MV-4-11 (cell line): ENCODE measurements around the gene EYS.
A peak's percentile ranks its signal among the peaks of the same experiment; 100 is the strongest.

Experiments
- DNase-seq: peaks from one replicate; lab custom pipeline; 2025; lab: John Stamatoyannopoulos, UW

EYS gene

DNA sequence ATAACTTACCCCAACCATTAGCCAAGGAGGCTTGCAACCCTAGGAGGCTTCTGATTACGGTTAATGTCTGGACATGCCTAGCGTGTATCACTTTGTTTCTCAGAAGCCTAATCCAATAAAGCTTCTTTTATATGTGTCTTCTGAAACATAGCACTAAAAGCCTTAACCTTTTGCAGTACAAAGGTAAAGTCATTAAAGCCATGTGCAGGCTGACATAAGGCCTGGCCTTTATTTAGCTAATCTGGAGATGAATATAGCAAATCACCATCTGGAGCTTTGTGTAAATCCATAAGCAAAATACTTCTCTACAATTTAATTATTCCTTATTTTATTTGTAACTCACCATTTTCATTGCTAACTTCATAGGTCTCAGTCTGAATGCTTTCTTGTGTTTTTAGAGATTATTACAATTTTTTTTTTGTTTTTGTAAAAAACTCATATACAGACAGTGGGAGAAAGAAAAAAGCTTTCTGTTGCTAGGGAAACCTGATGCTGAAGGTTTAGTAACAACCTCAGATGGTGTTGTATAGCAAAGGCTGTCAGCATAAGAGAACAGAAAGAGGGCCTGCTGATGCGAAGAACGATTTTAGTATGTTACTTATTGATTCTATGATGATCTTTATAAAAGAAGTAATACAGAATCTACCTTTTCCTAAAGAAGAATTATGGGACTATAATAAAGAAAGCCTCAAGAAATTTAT lies at the start of gene EYS:
Gene EYS, minus strand, starts transcription at position 101 of the 701 bp plus-strand sequence. CDS start 211,816 bp downstream, outside the sequence.
- DNase-seq: no peak

DNA sequence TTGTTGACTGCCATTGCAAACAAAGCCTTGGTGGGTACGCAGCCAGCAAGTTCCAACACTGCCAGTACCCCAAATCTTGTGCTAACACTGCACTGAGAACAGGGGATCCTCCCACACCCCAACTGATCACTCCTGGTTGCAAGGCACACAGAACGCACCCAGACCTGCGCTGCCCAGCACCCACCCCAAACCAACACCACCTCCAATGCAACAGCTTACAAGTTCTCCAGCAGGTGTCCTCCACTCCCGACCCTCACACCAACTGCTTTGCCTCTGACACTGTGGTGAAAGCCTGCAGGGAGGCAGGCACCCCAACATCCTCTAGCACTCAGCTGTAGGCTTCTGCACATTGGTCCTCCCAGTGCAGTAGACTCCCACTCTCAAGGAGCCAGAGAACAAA lies 39.3 kb upstream of the EYS start:
- no peak for DNase-seq

DNA sequence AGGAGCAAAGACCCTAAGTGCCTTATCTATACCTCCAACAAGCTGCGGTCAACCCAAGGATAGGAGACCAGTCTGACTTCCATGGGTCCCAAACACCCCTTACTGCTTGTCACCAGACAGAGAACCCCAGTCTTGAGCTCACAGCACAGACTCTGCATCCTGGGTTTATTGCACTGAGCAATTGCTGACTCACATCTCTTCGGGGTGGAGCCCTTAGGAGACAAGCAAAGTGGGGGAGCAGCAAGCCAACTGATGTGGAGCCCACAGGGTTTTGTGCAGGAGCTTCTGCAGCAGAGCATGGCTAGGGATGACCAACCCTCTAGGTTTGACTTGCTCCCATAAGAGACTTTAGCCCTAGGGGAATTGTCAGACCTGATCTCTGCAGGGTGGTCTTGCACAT lies 38.6 kb upstream of the EYS start:
- no peak for DNase-seq

DNA sequence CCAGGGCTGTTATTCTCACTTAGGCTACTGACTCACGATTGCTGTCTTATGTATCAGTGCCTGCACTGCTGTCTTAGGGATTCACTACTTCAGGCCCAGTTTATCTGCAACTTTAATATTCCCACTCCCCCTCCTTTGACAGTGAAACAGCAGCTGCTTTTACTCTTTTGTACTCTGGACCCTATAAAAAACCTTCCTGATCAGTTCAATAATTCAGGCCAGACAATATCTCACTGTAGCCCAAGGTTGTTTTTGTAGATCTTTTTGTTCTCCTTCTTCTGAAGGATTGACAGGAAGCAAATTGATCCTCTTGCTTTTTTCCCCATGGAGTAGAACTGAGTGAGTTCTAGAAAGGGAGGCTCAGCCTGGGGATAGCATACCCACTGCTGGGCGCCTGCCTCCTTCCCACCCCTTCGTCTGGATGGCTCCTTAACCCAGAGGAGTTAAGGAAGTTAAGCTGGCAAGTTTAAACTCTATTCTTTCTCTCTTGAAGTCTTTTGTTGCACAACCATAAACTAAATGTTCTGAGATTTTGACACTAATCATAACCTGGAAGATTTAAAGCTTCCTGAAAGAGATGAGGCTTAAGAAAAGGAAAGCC lies 22.0 kb upstream of the EYS start:
- no peak for DNase-seq

DNA sequence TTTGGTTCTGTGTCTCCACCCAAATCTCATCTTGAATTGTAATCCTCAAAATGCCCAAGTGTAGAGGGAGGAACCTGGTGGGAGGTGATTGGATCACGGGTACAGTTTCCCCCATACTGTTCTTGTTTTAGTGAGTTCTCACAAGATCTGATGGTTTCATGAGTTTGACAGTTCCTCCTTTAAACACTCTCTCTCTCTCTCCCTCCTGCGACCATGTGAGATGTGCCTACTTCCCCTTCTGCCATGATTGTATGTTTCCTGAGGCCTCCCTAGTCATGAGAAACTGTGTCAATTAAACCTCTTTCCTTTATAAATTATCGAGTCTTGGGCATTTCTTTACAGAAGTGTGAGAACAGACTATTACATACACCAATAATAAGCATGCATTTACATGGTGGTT lies 12.1 kb upstream of the EYS start:
- peak; percentile 70 for DNase-seq

DNA sequence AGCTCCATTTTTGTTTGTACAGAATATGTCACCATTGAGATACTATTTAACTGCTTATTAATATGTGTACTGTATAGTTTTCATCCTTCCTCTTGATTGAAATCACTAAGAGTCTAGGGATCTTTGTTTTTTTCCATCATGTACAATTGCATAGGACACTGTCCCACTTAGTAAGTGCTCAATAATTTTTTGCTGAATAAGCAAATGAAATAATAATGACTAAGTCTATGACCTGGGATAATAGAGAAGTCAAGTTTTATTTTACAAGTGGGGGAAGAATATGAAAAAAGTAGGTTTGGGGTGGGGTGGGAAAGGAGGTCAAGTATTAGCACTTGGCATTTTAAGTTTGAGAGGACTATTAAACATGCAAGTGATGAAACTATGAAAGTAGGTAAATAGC lies 4.5 kb upstream of the EYS start:
- no peak for DNase-seq

DNA sequence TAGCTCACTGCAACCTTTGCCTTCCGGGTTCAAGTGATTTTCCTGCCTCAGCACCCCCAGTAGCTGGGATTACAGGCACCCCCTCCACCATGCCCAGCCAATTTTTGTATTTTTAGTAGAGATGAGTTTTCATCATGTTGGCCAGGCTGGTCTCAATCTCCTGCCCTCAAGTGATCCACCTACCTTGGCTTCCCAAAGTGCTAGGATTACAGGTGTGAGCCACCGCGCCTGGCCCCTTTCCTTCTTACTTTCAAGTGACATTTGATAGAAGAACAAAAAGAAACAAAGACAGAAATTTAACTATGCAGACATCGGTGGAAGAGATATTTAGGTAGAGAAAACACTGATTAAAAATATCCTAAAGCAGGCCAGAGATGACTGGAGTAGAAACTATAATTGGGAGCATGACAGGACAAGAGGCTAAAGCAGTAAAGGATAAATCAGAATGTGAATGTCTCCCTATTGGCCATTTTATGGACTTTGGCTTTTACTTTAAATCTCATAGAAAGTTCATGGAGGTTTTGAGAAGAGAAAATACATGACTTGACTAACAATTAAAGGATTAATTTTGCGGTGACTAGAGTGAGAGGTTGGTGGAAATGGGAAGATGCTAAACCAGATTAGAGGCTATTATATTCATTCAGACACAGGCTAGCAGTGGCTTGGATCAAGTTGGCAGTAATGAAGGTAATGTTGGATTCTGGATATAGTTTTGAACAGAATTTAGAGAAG lies 2.2 kb upstream of the EYS start:
- no peak for DNase-seq

DNA sequence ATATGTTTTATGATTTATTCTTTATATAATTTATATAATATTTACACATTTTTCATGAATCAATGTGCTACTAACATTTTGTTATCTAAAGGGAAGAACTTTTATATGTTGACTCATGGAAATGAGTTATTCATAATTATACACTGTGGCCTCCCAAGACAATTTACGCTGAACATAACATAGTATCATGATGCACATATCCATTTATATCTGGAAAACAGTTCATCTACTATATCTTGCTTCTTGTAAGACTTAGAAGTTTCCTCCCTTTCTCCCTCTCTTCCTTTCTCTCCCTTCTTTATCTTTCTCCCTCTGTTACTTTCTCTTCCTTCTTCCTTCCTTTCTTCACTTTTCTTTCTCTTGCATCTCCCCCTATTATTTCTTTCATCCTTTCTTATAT lies 1.1 kb upstream of the EYS start:
- no peak for DNase-seq

DNA sequence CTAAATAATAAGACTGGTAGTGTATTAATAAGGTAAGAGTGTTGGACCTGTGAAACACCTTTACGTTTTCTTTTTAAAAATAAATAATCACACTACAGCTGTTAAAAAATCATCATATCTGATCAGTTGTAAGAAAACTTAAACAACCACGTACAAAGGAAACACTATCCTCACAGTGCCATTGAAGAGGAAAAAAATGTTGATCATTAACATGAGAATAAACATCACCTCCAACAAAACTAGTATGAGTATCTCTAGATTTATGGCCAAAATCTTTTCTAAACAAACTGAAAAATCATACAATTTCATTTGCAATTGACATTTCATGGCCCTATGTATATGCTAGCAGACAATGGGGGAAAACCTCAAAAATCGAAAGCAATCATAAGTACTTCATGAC lies 590 bp downstream of the EYS start:
- DNase-seq: no peak

DNA sequence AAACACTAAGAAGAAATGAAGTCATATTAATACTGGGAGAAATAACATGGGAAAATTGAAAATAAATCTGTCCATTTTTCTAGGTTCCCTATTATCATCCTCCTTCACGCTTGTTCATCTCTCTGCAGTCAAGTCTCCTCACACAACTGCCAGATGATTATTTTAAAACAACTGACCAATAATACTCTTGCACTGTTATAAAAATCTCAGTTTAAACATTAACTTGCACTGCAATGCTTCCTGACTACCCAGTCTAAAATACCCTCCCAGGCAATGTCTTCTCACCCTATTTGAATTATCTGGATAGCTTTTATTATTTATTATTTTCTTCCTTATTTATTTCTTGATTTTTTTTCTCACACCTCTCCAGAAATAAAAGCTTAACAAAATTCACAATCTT lies 5.7 kb downstream of the EYS start:
- no peak for DNase-seq

DNA sequence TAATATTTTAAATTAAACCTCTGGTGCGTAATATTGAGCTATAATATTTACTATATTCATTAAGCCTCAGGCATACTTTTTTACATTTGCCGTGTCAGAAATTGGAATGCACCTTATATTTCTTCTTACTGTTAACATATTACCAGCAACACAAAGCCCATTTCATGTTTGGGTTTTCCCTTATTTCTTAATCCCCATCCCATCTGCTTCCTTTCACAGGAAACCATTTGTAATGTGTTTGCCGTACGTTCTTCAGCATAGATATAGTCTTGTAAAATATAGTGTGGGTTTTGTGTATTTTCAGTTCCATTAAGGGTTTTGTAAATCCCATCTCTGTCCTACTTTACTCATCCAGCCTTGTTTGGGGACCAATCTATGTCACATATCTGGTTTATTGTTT lies 6.5 kb downstream of the EYS start:
- DNase-seq: no peak

DNA sequence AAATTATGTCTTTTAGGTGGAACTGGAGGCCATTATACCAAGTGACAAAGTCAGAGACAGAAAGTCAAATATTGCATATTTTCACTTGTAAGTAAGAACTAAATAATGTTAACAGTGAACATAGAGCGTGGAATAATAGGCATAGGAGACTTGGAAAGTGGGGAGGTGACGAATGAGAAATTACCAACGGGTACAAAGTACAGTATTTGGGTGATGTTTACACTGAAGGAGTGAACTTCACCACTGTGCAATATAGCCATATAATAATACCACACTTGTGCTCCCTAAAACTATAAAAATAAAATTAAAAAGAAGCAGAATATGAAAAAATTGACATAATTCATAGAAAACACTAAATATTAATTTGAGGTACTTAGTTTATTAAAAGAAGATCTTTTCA lies 14.9 kb downstream of the EYS start:
- no peak for DNase-seq

DNA sequence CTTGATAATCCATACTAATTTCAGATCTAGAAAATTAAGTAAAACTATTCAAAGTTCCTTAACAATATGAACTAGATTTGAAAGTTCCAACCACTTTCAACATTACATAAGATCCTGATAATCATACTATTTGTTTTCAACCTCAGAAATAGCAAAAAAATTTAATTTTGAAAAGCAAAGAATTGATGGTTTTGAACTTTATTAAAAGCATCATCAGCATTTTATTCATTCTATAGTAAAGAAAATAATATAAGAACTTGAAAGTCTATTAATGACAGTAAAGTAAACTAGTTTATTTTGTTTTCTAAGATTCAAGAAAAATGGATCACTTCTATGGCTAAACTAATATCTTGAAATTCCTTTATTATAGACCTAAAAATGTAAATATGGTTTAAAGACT lies 26.8 kb downstream of the EYS start:
- DNase-seq: no peak

DNA sequence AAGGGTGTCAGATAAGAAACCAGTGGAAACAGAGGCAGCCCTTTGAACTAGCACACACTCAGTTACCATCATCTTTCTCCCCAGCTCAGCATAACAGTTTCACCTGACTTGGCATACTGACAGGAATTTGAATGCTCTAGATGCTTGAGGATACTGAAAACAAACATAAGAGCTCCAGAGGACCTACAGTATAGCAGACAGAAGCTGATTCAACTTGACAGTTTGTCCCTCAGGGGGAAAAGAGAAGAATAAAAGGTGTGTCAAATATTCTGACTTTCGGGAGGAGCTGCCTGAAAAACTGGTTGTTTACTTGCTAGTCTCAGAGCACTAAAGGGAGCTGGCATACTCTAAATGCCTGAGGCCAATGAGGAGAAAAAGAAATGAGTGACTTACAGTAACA lies 35.1 kb downstream of the EYS start:
- no peak for DNase-seq

DNA sequence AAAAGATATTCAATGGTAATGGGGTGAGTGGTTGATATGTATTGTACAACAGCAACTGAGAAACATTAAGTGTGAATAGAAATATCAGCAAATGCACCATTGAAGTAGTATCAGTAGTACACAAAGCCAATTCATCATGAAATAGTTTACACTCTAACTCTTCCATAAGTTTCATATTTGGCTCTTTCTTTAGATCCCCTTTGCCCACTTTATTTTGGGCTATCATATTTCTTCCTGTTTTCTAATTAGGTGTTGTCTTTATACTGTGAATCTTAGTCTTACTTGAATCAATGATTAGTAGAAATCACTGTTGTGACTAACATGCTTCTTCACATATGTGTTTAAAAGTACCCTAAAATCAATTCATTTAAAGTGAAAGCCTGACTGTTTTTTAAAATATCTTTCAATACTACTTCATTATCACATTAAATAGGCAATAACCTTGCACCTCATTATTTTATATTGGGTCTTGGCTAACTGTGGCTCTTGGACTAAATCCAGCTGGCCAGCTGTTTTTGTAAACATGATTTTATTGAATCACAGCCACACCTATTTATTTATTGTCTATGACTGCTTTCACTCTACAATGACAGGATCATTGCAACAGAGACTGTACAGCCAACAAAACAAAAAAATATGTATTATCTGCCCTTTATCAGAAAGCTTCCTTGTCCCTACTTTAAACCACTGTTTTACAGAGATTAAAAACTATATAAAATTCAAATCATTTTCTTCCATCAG lies 38.9 kb downstream of the EYS start:
- no peak for DNase-seq

DNA sequence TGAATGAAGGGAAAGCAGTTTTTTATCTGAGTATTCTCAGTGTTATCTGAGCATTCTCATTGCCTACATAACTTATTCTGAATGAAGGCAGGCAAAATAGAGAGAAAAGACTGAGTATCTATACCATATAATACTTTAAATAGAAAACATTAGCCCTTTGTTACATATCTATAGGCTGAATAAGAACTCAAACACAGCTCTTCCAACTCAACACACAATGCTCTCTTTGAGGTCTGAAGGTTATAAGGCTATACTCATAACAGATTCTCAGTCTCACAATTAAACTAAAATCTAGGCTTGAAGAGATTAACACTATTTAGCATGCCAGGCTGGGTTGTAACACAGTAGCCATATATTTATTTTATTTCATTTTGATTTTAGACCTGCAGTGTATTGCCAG lies 56.9 kb downstream of the EYS start:
- DNase-seq: no peak

DNA sequence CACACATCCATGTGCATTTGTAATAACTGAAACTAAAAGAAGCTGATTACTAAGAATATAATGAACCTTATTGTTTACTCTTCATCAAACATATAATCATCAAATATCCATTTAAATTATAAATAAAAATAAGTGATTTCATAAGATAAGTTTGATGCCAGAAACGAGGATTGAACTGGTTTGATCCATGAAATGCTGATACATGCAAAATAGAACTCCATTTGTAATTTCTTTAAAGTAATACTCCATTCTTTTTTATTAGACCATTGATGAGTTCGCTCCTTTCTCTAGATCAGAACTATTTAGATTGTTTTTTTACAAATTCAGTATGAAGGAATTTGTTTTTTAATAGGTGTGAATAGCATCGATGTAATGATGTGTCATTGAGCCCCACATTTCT lies 57.6 kb downstream of the EYS start:
- no peak for DNase-seq

DNA sequence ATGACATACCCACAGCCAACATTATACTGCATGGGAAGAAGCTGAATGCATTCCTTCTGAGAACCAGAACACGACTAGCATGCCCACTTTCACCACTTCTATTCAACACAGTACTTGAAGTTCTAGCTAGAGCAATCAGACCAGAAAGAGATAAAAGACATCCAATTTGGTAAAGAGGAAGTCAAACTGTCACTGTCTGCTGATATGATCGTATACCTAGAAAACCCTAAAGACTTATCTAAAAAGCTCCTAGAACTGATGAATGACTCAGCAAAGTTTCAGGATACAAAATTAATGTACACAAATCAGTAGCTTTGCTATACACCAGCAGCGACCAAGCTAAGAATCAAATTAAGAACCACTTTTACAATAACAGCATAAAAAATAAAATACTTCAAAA lies 60.5 kb downstream of the EYS start:
- DNase-seq: peak; percentile 63

DNA sequence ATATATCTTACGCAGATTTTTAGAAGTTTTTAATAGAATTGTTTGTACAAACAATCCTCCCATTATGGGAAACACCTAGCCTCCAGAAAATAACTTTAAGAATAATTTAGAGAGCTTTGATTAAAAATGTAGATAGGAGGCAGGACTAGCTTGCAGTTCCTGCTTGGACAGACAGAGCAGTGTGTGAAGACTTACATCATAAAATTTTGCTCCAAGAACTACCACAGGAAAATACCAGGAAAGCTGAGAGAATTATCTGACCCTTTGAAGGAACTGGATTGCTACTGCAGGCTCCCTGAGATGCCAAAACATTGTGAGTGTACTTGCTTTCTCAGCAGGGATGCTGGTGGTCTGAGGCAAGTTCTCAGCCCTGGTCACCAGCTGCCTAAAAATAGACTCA lies 64.2 kb downstream of the EYS start:
- DNase-seq: no peak

DNA sequence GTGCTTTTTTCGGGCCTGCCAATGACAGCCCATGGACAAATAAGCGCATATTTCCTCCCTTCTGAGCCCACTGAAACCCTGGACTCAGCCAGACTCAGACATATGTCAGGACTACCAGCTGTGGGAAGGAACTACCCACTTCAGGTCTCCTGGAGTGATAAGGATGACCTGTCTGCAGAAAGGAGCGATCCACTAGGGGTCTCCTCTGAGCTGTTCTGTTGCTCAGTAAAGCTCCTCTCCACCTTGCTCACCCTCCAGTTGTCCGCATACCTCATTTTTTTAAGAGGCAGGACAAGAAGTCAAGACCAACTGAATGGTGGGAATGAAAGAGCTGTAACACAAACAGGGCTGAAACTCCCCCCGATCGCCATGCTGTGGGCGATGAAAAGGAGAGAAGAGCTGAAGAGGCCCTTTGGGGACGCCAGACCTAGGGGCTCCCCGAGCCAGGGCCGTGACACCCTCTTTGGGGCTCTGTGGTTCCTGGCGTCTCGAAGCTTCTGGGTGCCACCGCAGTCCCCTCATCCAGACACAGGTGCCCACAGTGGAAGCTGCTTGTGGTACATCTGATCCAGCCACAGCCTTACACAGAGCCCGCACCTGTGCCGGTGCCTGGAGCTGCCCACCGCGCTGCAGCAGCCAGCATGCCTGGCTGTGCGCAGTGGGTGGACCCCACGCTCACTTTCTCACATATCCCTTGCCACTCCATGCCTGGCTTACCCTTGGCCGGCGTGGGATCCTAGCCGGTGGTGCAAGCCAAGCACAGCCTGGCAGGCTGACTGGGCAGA lies 68.8 kb downstream of the EYS start:
- DNase-seq: no peak

DNA sequence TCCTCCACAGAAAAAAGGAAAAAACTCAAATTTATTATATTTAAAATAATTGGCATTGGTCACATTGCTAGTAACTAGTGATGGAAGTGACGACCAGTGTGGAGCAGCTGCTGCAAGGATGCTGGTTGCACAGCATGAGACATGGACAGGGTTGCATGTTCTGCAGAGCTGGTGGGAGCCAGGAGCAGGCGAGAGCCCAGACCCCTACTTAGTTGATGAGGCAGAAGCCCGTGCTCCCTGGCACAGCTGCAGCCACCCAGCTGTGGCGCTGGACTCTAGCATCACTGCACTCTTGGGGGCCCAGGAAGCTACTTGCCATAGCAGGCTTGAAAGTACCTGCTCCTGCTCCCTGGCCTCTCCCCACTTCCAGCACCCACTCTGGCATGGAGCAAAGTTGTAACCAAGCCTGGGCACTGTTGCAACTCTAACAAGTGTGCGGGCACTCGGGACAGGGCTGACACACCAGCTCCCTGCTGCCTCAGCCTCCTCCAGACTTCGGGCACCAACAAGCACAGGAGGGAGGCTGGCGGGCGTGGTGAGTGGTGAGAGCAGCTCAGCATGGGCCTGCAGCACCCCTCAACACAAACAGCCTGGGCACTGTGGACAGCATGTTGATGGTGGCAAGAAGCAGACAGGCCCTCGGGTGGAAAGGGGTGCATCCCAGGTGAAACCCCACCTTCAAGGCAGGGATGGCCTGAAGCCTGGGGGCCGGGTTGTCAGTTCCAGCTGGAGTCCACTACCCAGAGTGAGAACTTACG lies 69.6 kb downstream of the EYS start:
- no peak for DNase-seq
